ENCODE data around the gene ATG13.

- TF ChIP-seq, protein P1, sequence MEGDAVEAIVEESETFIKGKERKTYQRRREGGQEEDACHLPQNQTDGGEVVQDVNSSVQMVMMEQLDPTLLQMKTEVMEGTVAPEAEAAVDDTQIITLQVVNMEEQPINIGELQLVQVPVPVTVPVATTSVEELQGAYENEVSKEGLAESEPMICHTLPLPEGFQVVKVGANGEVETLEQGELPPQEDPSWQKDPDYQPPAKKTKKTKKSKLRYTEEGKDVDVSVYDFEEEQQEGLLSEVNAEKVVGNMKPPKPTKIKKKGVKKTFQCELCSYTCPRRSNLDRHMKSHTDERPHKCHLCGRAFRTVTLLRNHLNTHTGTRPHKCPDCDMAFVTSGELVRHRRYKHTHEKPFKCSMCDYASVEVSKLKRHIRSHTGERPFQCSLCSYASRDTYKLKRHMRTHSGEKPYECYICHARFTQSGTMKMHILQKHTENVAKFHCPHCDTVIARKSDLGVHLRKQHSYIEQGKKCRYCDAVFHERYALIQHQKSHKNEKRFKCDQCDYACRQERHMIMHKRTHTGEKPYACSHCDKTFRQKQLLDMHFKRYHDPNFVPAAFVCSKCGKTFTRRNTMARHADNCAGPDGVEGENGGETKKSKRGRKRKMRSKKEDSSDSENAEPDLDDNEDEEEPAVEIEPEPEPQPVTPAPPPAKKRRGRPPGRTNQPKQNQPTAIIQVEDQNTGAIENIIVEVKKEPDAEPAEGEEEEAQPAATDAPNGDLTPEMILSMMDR (conservative IDR thresholded peaks at IDR 0.05; ENCODE audit: low read depth in 2 of 2) = no peak
- TF ChIP-seq JUNB (IDR thresholded peaks at IDR 0.05; ENCODE audit: unreplicated experiment) = no peak
- TF ChIP-seq EZH2phosphoT487 (IDR thresholded peaks at IDR 0.05; ENCODE audit: unreplicated experiment) = no peak
- no peak for TF ChIP-seq CREB1 (CRISPR knock-in tag; IDR thresholded peaks at IDR 0.05; ENCODE audit: low read depth)
- TF ChIP-seq POLR2AphosphoS5 (IDR thresholded peaks at IDR 0.05; ENCODE audit: low read depth) = no peak
- no peak for TF ChIP-seq EZH2 (IDR thresholded peaks at IDR 0.05; ENCODE audit: low read depth, unreplicated experiment)
- no peak for TF ChIP-seq ZNF462 (CRISPR knock-in tag; IDR thresholded peaks at IDR 0.05)
- TF ChIP-seq, protein P2, sequence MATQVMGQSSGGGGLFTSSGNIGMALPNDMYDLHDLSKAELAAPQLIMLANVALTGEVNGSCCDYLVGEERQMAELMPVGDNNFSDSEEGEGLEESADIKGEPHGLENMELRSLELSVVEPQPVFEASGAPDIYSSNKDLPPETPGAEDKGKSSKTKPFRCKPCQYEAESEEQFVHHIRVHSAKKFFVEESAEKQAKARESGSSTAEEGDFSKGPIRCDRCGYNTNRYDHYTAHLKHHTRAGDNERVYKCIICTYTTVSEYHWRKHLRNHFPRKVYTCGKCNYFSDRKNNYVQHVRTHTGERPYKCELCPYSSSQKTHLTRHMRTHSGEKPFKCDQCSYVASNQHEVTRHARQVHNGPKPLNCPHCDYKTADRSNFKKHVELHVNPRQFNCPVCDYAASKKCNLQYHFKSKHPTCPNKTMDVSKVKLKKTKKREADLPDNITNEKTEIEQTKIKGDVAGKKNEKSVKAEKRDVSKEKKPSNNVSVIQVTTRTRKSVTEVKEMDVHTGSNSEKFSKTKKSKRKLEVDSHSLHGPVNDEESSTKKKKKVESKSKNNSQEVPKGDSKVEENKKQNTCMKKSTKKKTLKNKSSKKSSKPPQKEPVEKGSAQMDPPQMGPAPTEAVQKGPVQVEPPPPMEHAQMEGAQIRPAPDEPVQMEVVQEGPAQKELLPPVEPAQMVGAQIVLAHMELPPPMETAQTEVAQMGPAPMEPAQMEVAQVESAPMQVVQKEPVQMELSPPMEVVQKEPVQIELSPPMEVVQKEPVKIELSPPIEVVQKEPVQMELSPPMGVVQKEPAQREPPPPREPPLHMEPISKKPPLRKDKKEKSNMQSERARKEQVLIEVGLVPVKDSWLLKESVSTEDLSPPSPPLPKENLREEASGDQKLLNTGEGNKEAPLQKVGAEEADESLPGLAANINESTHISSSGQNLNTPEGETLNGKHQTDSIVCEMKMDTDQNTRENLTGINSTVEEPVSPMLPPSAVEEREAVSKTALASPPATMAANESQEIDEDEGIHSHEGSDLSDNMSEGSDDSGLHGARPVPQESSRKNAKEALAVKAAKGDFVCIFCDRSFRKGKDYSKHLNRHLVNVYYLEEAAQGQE (IDR thresholded peaks at IDR 0.05; ENCODE audit: unreplicated experiment) = no peak
Observed at GRCh38 chr11:46672381-46672839, 55.1 kb downstream of the ATG13 start.
